HG03571 (cell line): ENCODE measurements around the gene CHRNA9.
A peak's percentile ranks its signal among the peaks of the same experiment; 100 is the strongest.
"Not testable (repeated sequence)": the region's sequence is repeated elsewhere in the genome, so short reads cannot be mapped to it uniquely, and the experiment has no call there.

ENCODE experiments used
- ATAC-seq: cut with Tn5 transposase; IDR thresholded peaks from one replicate; pipeline ENCODE4 v1.9.1; 2021; ENCODE audit not compliant: unreplicated experiment

The CHRNA9 gene

DNA sequence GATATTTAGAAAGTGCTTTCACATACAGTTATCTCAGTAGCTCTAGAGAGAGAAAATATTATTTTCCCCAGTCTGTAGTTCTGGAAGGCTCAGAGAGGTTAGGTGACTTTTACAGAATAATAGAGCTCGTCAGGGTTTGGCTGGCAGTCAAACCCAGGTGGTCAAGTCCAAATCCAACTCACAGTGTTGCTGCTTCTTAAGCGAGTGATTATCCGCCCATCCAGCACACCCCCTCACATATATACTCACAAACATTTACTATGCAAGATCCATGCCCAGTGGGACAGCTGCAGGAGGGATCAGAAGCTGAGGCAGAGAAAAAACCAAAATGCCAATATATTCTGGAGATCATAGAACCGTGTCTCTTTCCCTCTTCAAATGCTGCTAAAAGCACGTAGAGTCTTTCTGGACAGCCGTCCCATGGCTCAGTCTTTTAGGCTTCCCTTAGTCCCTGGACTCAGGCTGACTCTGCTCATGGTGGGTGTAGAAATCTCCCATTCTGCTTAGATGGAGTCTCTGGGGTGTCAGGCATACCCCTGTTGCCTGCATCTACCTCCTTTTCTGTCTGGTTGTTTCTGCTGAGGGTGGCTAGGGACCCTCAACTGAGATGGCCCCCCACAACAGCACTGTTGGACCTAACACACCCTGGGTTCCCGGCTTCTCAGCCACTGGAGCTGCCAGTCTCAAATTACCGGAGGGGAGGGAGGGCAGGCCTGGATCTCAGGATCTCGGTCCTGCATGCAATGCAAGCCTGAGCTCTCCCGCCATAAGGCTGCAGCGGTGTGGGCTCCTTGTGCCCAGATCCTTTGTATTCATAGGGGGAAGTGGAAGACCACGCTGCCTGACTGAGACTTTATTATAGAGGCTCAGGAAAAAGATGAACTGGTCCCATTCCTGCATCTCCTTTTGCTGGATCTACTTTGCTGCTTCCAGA, at the start of gene CHRNA9:
Gene CHRNA9 (plus strand): TSS at position 743 of the 934 bp plus-strand sequence. CDS start 135 bp downstream, at position 878.
- ATAC-seq, result no peak

- ATAC-seq, result no peak
Measured at GRCh38 chr4:40285692-40286091, 49.4 kb upstream of the CHRNA9 start.

GRCh38 chr4:40288566-40288965, 46.6 kb upstream of the CHRNA9 start:
- ATAC-seq, result no peak

- no peak for ATAC-seq
Measured at GRCh38 chr4:40289366-40290188, 45.6 kb upstream of the CHRNA9 start.

GRCh38 chr4:40290611-40291186, 44.4 kb upstream of the CHRNA9 start:
- ATAC-seq, result not testable (repeated sequence)

GRCh38 chr4:40292313-40292759, 42.8 kb upstream of the CHRNA9 start:
- no peak for ATAC-seq

DNA sequence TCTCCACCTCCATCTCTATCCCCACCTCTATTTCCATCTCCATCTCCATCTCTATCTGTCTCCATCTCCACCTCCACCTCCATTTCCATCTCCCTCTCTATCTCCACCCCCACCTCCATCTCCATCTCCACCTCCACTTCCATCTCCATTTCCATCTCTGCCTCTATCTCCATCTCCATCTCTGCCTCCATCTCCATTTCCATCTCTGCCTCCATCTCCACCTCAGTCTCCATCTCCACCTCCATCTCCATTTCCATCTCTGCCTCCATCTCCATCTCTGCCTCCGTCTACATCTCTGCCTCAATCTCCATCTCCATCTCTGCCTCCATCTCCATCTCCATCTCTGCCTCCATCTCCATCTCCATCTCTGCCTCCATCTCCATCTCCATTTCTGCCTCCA, 40.8 kb upstream of the CHRNA9 start:
- no peak for ATAC-seq

GRCh38 chr4:40295030-40295429, 40.1 kb upstream of the CHRNA9 start:
- not testable (repeated sequence) for ATAC-seq

DNA sequence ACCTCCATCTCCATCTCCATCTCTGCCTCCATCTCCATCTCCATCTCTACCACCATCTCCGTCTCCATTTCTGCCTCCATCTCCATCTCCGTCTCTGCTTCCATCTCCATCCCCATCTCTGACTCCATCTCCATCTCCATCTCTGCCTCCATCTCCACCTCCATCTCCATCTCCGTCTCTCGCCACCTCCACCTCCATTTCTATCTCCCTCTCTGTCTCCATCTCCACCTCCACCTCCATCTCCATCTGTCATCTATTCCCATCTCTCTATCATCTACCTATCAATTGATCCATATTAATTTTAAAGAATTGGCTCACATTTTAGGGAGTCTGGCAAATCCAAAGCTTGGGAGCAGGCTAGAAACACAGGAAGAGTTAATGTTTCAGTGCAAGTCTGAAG, 39.6 kb upstream of the CHRNA9 start:
- no peak for ATAC-seq

DNA sequence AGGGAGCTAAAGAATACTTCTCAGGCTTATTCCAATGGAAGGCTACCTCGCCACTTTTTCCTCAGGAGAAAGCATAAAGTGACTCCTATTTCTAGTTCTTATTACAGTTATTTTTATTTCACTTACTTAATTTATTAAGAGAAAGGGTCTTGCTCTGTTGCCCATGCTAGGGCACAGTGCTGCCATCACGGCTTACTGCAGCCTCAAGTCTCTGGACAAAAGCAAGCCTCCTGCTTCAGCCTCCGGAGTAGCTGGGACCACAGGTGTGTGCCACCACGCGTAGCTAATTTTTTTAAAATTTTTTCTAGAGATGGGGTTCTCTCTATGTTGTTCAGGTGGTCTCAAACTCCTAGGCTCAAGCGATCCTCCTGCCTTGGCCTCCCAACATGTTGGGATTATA, 36.0 kb upstream of the CHRNA9 start:
- no peak for ATAC-seq

DNA sequence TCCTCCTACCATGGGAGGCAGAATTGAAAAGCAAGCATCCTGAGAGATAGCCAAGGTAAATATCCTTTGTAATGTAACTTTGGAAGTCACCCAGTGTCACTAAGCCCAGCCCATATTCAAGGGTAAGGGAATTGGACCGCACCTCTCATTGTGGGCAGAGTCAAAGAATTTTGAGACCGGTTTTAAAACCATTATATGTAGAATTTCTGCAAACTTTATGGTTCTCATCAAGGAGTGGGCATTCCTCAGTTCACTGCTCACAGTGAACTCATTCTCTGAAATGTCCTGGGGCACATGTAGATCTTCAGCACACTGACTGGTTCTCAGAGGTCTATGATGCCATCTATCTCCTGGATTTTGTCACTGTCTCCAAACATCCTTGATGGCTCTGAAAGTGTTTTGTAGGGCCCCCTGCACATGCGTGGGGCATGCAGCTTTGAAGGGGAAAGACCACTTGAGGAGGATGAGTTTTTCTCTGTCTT, 35.3 kb upstream of the CHRNA9 start:
- ATAC-seq, result no peak

- ATAC-seq, result no peak
Measured at GRCh38 chr4:40300371-40301162, 34.6 kb upstream of the CHRNA9 start.

GRCh38 chr4:40301603-40302002, 33.5 kb upstream of the CHRNA9 start:
- peak; percentile 41 for ATAC-seq

DNA sequence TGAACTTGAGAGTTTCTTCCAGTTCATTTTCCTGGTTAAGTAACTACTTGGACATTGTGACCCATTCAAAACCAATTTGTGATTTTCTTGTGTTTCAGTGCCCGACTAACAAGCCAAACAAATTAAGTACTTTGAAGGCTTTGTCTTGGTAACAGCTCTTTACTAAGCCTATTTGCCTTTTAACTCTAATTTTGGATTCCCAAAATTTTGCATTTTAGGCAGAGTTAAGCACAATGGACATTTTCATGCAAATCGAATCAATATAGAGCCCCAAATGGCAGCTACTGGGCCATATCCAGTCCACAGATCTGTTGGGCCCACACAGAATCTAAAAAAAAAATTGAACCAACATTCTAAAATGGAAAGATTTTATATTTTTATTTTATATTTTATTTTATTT, 31.4 kb upstream of the CHRNA9 start:
- ATAC-seq, result no peak

DNA sequence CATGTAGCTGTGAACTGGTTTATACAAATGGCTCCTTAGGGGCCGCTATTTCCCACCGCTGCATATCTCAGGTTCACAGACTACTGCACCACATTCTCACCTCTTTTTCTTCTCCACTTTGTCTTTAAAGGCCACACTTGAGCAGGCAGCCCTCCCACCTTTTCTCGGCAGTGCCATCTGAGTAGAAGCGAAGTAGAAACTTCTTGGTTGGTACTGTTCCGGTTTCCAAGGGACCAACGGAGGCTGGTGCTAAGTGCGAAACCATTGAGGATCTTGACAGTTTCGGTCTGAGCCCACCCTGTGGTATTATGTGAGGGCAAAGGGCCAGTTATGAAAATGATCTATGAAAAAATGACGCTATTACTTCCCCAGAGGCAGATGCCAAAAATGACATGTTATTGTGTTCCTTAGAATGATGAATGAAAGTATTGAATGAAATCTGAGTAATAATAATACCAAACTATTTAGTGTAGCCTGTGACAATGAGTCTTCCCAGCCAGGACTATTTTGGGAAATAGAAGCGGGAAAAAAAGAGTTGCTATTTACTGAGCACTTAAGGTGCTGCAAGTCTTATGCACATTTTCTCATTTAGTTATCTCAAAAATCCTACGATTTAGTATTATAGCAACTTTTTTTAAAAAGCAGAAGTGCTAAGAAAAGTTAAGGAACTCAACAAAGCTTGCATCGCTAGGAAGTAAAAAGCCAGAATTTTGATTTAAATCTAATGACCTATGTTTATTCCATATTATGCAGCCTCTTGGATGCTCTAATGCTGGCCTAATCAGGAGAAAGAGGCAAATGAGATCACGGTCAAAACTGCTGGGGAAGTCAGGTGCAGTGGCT, 29.6 kb upstream of the CHRNA9 start:
- peak; percentile 41 for ATAC-seq

- ATAC-seq, result no peak
Measured at GRCh38 chr4:40306226-40306625, 28.9 kb upstream of the CHRNA9 start.

GRCh38 chr4:40306976-40307375, 28.2 kb upstream of the CHRNA9 start:
- no peak for ATAC-seq

DNA sequence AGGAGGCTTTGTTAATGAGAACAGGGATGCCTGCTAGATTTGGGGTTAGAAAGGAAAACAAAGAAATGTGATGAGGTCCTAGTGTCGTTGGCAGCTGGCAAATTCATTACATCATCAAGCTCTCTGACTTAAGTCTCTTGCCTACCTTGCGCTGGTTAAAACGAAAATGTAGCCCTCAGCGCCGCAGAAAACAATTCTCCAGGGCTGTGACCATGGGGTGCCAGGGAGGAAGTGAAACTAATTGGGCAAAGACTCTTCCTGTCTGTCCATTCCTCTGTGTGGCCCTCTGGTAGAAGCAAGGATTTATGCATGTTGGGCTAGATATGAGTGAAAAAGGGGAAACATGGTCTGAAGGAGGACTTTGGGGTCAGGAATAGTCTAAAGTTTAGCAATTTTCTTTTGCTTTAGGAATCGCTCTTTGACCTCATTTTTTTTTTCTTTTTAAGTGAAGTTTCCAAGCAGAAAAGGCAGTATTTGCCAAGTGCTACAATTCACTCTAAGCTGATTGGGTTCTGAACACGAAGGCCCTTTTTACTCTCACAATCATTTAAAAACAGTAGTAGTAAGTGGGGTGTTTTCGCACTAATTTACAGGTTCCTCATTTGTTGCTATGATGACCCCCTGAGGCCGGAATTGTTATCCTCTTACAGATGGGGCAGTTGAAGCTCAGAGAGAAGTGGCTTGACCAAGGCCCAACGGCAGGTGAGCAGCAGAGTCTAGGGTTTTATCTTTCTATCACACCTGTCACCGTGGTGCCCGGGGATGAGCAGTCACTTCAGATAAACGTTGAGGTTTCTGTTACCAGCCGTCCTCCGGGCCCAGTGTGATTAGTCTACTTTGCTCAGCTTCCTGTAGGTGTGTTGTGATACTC, 27.3 kb upstream of the CHRNA9 start:
- ATAC-seq, result peak; percentile 22
